SH-SY5Y (cell line): ENCODE data around the gene RPS15.

ENCODE experiments used
- GATA2 ChIP-seq: IDR thresholded peaks from 2 replicates; pipeline ENCODE4 v1.6.1; 2011; ENCODE audit warnings: mild to moderate bottlenecking, low read depth, low read length
- GATA3 ChIP-seq: IDR thresholded peaks from 2 replicates; pipeline ENCODE4 v1.6.1; 2011; ENCODE audit warnings: low read depth, mild to moderate bottlenecking, low read length, moderate library complexity

GRCh38 chr19:1421958-1422305 lies 16.3 kb upstream of the RPS15 start:
- TF ChIP-seq GATA2 (no peak), GATA3 (no peak)
